H9 (cell line): ENCODE results near the gene ATF7. TPM values are rescaled to one million over a fixed set of nuclear protein-coding genes. Genes with fewer than 3 reads are reported as not detected.

Experiments used
- DNase-seq: peaks from one replicate; pipeline ENCODE4 v3.0.0-alpha.2; 2017
- H2AFZ ChIP-seq: one replicate; pipeline ENCODE4 v1.6.1; 2013; ENCODE audit warnings: mild to moderate bottlenecking, low read length, control low read depth, moderate library complexity
- H2AK5ac ChIP-seq: 2 replicates; pipeline ENCODE4 v1.6.1; 2013; ENCODE audit warnings: low read length, control low read depth, mixed read lengths; ENCODE audit not compliant: insufficient read length
- H2BK120ac ChIP-seq: one replicate; pipeline ENCODE4 v1.6.1; 2013; ENCODE audit warnings: low read depth, mild to moderate bottlenecking, low read length, control low read depth, inconsistent platforms; ENCODE audit not compliant: poor library complexity, severe bottlenecking
- H2BK12ac ChIP-seq: 2 replicates; pipeline ENCODE4 v1.6.1; 2013; ENCODE audit warnings: low read length, control low read depth, mixed read lengths, low read depth; ENCODE audit not compliant: insufficient read length
- H2BK15ac ChIP-seq: 2 replicates; pipeline ENCODE4 v1.6.1; 2013; ENCODE audit warnings: low read depth, low read length, control low read depth
- H2BK20ac ChIP-seq: one replicate; pipeline ENCODE4 v1.6.1; 2013; ENCODE audit warnings: low read depth, mild to moderate bottlenecking, low read length, control low read depth, inconsistent platforms; ENCODE audit not compliant: poor library complexity, severe bottlenecking
- H2BK5ac ChIP-seq: 2 replicates; pipeline ENCODE4 v1.6.1; 2013; ENCODE audit warnings: low read length, control low read depth, mixed read lengths; ENCODE audit not compliant: insufficient read length
- H3K14ac ChIP-seq: 2 replicates; pipeline ENCODE4 v1.6.1; 2013; ENCODE audit warnings: low read length, control low read depth; ENCODE audit not compliant: insufficient read depth
- H3K18ac ChIP-seq: 2 replicates; pipeline ENCODE4 v1.6.1; 2013; ENCODE audit warnings: low read depth, mild to moderate bottlenecking, mixed read lengths, low read length, control low read depth; ENCODE audit not compliant: insufficient read length
- H3K23ac ChIP-seq: 2 replicates; pipeline ENCODE4 v1.6.1; 2013; ENCODE audit warnings: low read length, control low read depth, mixed read lengths, low read depth; ENCODE audit not compliant: insufficient read length
- H3K23me2 ChIP-seq: 2 replicates; pipeline ENCODE4 v1.6.1; 2013; ENCODE audit warnings: low read depth, mild to moderate bottlenecking, mixed read lengths, low read length, control low read depth; ENCODE audit not compliant: insufficient read length, poor library complexity, severe bottlenecking
- H3K27ac ChIP-seq: 2 replicates; pipeline ENCODE4 v1.5.1; 2013; ENCODE audit warnings: low read length, control low read depth, mixed read lengths, low read depth; ENCODE audit not compliant: insufficient read length
- H3K27me3 ChIP-seq: 2 replicates; pipeline ENCODE4 v1.6.1; 2013; ENCODE audit warnings: low read length, control low read depth, inconsistent platforms; ENCODE audit not compliant: insufficient read depth
- H3K4ac ChIP-seq: 2 replicates; pipeline ENCODE4 v1.6.1; 2013; ENCODE audit warnings: low read depth, mild to moderate bottlenecking, control low read depth, inconsistent platforms, low read length, moderate library complexity
- H3K4me1 ChIP-seq: 2 replicates; pipeline ENCODE4 v1.6.1; 2013; ENCODE audit warnings: low read length, control low read depth, inconsistent platforms; ENCODE audit not compliant: insufficient read depth
- H3K4me2 ChIP-seq: 2 replicates; pipeline ENCODE4 v1.6.1; 2013; ENCODE audit warnings: low read length, control low read depth, mixed read lengths; ENCODE audit not compliant: insufficient read length, insufficient read depth
- H3K56ac ChIP-seq: 2 replicates; pipeline ENCODE4 v1.6.1; 2013; ENCODE audit warnings: low read depth, mild to moderate bottlenecking, mixed read lengths, low read length, control low read depth; ENCODE audit not compliant: insufficient read length
- H3K79me1 ChIP-seq: 2 replicates; pipeline ENCODE4 v1.6.1; 2013; ENCODE audit warnings: low read depth, mild to moderate bottlenecking, moderate library complexity, low read length, control low read depth, inconsistent platforms; ENCODE audit not compliant: insufficient read depth, poor library complexity, severe bottlenecking
- H3K79me2 ChIP-seq: 2 replicates; pipeline ENCODE4 v1.6.1; 2013; ENCODE audit warnings: low read length, control low read depth, inconsistent platforms; ENCODE audit not compliant: insufficient read depth
- H3K9ac ChIP-seq: 2 replicates; pipeline ENCODE4 v1.6.1; 2013; ENCODE audit warnings: low read length, control low read depth, mixed read lengths; ENCODE audit not compliant: insufficient read length; ENCODE audit errors: extremely low read depth
- H3K9me3 ChIP-seq: one replicate; pipeline ENCODE4 v1.6.1; 2013; ENCODE audit warnings: low read depth, low read length, inconsistent platforms; ENCODE audit not compliant: control insufficient read depth
- H3T11ph ChIP-seq: one replicate; pipeline ENCODE4 v1.6.1; 2013; ENCODE audit warnings: mild to moderate bottlenecking, low read length, control low read depth, inconsistent platforms
- H4K20me1 ChIP-seq: one replicate; pipeline ENCODE4 v1.6.1; 2013; ENCODE audit not compliant: control insufficient read depth, insufficient read length, insufficient read depth
- H4K5ac ChIP-seq: 2 replicates; pipeline ENCODE4 v1.6.1; 2013; ENCODE audit warnings: low read depth, mild to moderate bottlenecking, mixed read lengths, low read length, control low read depth; ENCODE audit not compliant: insufficient read length
- H4K8ac ChIP-seq: replicated peaks from 2 replicates; pipeline ENCODE4 v1.6.1; 2013; ENCODE audit warnings: low read length, control low read depth, mixed read lengths, low read depth; ENCODE audit not compliant: insufficient read length
- H4K91ac ChIP-seq: 2 replicates; pipeline ENCODE4 v1.6.1; 2013; ENCODE audit warnings: low read depth, mild to moderate bottlenecking, moderate library complexity, mixed read lengths, low read length, control low read depth; ENCODE audit not compliant: insufficient read length
- H3K27ac Mint-ChIP-seq, 3 experiments: 2 replicates in 2 of 3; 3 replicates in 1 of 3; pipeline ENCODE4 v1.8.0; 2020 to 2021; ENCODE audit warnings: mixed read lengths in 3 of 3, mild to moderate bottlenecking in 1 of 3, moderate library complexity in 1 of 3
- H3K27me3 Mint-ChIP-seq: 2 replicates; pipeline ENCODE4 v1.8.0; 2021; ENCODE audit warnings: low read depth, mild to moderate bottlenecking, moderate library complexity, mixed read lengths
- H3K36me3 Mint-ChIP-seq, 3 experiments: 2 replicates in 2 of 3; 3 replicates in 1 of 3; pipeline ENCODE4 v1.8.0; 2020 to 2021; ENCODE audit warnings: low read depth in 3 of 3, mixed read lengths in 3 of 3; ENCODE audit not compliant: insufficient read depth in 1 of 3
- H3K4me1 Mint-ChIP-seq, 2 experiments: 2 replicates each; pipeline ENCODE4 v1.8.0; 2020; ENCODE audit warnings: mixed read lengths in 2 of 2
- H3K4me3 Mint-ChIP-seq, 2 experiments: 2 replicates in 1 of 2; 3 replicates in 1 of 2; pipeline ENCODE4 v1.8.0; 2020 to 2021; ENCODE audit warnings: mild to moderate bottlenecking in 2 of 2, mixed read lengths in 2 of 2, moderate library complexity in 1 of 2
- H3K9me3 Mint-ChIP-seq, 2 experiments: 2 replicates in 1 of 2; 3 replicates in 1 of 2; pipeline ENCODE4 v1.8.0; 2020; ENCODE audit warnings: mild to moderate bottlenecking in 2 of 2, mixed read lengths in 2 of 2, moderate library complexity in 1 of 2
- WGBS: extraction: QIAGEN DNeasy Blood & Tissue Kit; methylation state at CpG from one replicate; pipeline ENCODE4 v1.1.7; 2013; ENCODE audit warnings: missing lambda C conversion rate, low lambda C conversion rate, mixed read lengths; ENCODE audit not compliant: insufficient read length; ENCODE audit errors: extremely low coverage; 5-methylcytosine and 5-hydroxymethylcytosine counted together
- total RNA-seq: library from RNA; stranded (reverse); gene quantifications from 2 replicates; pipeline ENCODE4 v1.2.1, GENCODE V29; 2021
- TF ChIP-seq, protein P1 (sequence below): fragments of 200-600 bp; sonication (generic); conservative IDR thresholded peaks from 3 replicates; pipeline ENCODE4 v1.8.0; 2021; ENCODE audit warnings: antibody characterized with exemption, mild to moderate bottlenecking

The ATF7 gene
- total RNA-seq, 1 experiment from 2014 or later = 17.7 TPM

GRCh38 chr12:53489242-53489864 is 136.8 kb downstream of the ATF7 start:
- Histone ChIP-seq H3K14ac (no peak overlapping the region), H4K91ac (no peak overlapping the region), H3K23ac (no peak overlapping the region), H4K20me1 (peaks cover 2% of the 10 kb centered on the region), H2AFZ (no peak overlapping the region), H3K9me3 (no peaks in the 10 kb centered on the region), H2BK120ac (no peak overlapping the region), H3K79me2 (no peaks in the 10 kb centered on the region), H3K4me1 (no peaks in the 10 kb centered on the region), H4K5ac (no peak overlapping the region), H3T11ph (no peak overlapping the region), H3K4ac (no peak overlapping the region), H2BK5ac (no peak overlapping the region), H3K27ac (no peak overlapping the region), H2AK5ac (no peak overlapping the region), H2BK12ac (no peak overlapping the region), H3K27me3 (no peaks in the 10 kb centered on the region), H3K18ac (no peak overlapping the region), H3K4me2 (no peak overlapping the region), H3K56ac (no peak overlapping the region), H2BK15ac (no peak overlapping the region), H4K8ac (no peak overlapping the region), H3K9ac (no peak overlapping the region), H2BK20ac (no peak overlapping the region), H3K79me1 (no peaks in the 10 kb centered on the region), H3K23me2 (peaks cover 10% of the 10 kb centered on the region)
- Mint-ChIP-seq H3K9me3 (no peaks in the 10 kb centered on the region), H3K4me1 (peaks cover 23 to 26% of the 10 kb centered on the region in 2 experiments), H3K4me3 (no peak overlapping the region), H3K36me3 (peaks cover 14 to 25% (median 24%) of the 10 kb centered on the region in 3 experiments), H3K27ac (peak overlapping the region in 2 of 3 experiments; percentile 47 to 53; a peak in 2 of 7 replicates), H3K27me3 (peaks cover 1% of the 10 kb centered on the region)
- TF ChIP-seq, protein P1, sequence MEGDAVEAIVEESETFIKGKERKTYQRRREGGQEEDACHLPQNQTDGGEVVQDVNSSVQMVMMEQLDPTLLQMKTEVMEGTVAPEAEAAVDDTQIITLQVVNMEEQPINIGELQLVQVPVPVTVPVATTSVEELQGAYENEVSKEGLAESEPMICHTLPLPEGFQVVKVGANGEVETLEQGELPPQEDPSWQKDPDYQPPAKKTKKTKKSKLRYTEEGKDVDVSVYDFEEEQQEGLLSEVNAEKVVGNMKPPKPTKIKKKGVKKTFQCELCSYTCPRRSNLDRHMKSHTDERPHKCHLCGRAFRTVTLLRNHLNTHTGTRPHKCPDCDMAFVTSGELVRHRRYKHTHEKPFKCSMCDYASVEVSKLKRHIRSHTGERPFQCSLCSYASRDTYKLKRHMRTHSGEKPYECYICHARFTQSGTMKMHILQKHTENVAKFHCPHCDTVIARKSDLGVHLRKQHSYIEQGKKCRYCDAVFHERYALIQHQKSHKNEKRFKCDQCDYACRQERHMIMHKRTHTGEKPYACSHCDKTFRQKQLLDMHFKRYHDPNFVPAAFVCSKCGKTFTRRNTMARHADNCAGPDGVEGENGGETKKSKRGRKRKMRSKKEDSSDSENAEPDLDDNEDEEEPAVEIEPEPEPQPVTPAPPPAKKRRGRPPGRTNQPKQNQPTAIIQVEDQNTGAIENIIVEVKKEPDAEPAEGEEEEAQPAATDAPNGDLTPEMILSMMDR = no peak
- WGBS = no CpG with 5 or more reads among the region's 5 CpGs
- DNase-seq = no peak
